Esophagus squamous epithelium (tissue), 4 donors: Measurements from ENCODE around the gene ADIRF.

ENCODE experiments used
- POLR2A ChIP-seq, 4 donors: fragments of 450-650 bp; IDR thresholded peaks; one replicate each; pipeline ENCODE4 v1.6.1; 2017; ENCODE audit warnings: antibody characterized with exemption in 4 of 4, mild to moderate bottlenecking in 4 of 4, moderate library complexity in 3 of 4
- TF ChIP-seq, protein P1 (sequence below), 6 experiments: fragments of 450-650 bp in 4 of 6; fragments of 200-600 bp in 2 of 6; sonication (generic) in 2 of 6; IDR thresholded peaks; one replicate each; pipeline ENCODE4 v1.5.1; 2016 to 2019; ENCODE audit warnings: antibody characterized with exemption in 6 of 6, mild to moderate bottlenecking in 4 of 6, moderate library complexity in 4 of 6

DNA sequence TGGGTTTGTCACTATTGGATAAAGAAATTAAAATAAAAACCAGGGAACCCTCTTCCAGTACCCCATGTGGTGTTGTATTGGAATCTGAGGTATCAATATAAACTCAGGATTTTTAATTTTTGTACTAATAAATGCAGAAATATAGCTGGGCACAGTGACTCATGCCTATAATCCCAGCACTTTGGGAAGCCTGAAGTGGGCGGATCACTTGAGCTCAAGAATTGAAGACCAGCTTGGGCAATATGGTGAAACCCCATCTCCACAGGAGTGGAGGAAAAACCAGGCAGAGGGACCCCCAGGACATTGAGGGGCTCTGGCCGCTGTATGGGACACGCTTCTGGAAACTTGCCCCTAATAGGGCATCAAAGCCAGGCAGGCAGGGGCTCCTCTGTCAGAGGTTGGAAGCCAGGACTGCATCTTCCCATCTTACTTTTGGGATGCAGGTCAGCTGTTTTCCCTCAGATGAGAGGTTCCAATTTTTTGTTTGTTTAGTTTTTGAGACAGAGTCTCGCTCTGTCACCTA, 11.1 kb downstream of the ADIRF start:
- TF ChIP-seq, protein P1, sequence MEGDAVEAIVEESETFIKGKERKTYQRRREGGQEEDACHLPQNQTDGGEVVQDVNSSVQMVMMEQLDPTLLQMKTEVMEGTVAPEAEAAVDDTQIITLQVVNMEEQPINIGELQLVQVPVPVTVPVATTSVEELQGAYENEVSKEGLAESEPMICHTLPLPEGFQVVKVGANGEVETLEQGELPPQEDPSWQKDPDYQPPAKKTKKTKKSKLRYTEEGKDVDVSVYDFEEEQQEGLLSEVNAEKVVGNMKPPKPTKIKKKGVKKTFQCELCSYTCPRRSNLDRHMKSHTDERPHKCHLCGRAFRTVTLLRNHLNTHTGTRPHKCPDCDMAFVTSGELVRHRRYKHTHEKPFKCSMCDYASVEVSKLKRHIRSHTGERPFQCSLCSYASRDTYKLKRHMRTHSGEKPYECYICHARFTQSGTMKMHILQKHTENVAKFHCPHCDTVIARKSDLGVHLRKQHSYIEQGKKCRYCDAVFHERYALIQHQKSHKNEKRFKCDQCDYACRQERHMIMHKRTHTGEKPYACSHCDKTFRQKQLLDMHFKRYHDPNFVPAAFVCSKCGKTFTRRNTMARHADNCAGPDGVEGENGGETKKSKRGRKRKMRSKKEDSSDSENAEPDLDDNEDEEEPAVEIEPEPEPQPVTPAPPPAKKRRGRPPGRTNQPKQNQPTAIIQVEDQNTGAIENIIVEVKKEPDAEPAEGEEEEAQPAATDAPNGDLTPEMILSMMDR (IDR thresholded peaks at IDR 0.05), result no peak
- no peak for TF ChIP-seq POLR2A (IDR thresholded peaks at IDR 0.05)
